Measurements from ENCODE around the gene RHOU. TPM values are rescaled to one million over a fixed set of nuclear protein-coding genes. Genes with fewer than 3 reads are reported as not detected.

The RHOU gene
- total RNA-seq, 3 donors from 2014 or later = 30.7 to 45.1 (median 39.3) TPM

DNA sequence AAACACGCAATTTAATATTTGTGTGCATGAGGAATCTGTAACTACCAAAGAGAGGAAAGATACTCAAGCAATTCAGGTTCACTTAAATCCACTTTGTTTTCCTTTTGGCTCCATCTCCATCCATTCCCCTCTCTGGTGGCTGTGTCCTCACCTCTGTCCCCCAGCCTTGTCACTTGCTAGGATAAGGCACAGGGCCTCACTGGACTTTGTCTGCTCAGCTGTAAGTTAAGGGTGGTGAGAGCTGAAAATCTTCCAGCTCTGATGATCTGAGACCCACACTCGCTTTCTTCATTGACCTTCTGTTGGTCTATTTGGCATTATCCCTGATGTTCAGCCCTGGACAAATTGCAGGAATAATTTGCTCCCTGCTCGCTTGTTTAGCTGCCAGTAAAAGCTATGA lies 56.5 kb downstream of the RHOU start:
- intact Hi-C loops (cut with DNase I, micrococcal nuclease) = no loop called here
- H3K4me1 ChIP-seq (ENCODE audit: low read depth) = no peaks in the 10 kb centered on the region
- DNase-seq (no peak), ATAC-seq (no peak)
- no peaks in the 10 kb centered on the region for H3K36me3 ChIP-seq (ENCODE audit: low read depth)
- H3K4me3 ChIP-seq = no peak overlapping the region
- no peaks in the 10 kb centered on the region for H3K9me3 ChIP-seq
- TF ChIP-seq, protein P1, sequence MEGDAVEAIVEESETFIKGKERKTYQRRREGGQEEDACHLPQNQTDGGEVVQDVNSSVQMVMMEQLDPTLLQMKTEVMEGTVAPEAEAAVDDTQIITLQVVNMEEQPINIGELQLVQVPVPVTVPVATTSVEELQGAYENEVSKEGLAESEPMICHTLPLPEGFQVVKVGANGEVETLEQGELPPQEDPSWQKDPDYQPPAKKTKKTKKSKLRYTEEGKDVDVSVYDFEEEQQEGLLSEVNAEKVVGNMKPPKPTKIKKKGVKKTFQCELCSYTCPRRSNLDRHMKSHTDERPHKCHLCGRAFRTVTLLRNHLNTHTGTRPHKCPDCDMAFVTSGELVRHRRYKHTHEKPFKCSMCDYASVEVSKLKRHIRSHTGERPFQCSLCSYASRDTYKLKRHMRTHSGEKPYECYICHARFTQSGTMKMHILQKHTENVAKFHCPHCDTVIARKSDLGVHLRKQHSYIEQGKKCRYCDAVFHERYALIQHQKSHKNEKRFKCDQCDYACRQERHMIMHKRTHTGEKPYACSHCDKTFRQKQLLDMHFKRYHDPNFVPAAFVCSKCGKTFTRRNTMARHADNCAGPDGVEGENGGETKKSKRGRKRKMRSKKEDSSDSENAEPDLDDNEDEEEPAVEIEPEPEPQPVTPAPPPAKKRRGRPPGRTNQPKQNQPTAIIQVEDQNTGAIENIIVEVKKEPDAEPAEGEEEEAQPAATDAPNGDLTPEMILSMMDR (IDR thresholded peaks at IDR 0.05) = no peak

DNA sequence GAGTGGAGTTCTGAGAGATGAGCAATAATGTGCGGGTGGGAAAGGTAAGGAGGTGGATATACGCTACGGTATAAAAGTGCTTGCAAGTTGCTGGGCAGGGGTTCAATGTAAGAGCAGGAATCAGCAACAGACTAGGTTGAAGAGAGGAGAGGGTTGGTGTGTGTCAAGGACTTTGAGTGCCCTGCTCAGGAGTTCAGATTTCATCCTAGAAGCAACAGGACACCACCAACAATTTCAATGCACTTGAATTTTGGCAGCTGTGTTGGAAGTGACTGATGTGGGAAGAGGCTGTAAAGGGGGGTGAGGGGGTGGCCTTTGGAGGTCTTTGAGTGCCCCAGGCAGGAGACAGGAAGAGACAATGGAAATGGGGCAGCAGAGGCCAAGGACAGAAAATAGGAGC lies 57.3 kb downstream of the RHOU start:
- no peak for ATAC-seq

DNA sequence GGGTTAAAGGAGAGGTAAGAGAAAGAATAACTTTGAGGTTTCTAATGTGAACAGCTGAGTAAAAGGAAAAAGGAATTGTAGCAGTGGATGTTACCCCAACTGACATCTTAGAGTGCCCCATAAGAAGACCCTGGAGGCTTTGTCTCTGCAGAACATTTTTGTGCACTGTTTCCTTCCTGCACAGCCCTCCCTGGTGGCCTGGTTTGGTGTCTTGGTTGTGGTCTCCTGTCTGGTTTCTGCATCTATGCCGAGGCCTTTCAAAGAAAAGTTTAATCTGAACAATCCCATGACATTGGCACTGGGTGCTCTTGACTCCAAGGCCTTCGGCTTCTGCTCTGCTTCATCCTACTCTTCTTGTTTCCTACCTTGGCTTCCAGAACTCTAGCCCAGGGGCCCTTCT lies 57.8 kb downstream of the RHOU start:
- Histone ChIP-seq H3K4me1 (ENCODE audit: low read depth) (no peaks in the 10 kb centered on the region), H3K9me3 (no peaks in the 10 kb centered on the region), H3K4me3 (no peak overlapping the region), H3K36me3 (ENCODE audit: low read depth) (no peaks in the 10 kb centered on the region)
- DNase-seq (no peak), ATAC-seq (no peak)
- intact Hi-C loops (cut with DNase I, micrococcal nuclease) = no loop called here
- TF ChIP-seq, protein P1 (IDR thresholded peaks at IDR 0.05) = no peak

More for the DNA sequence above, 57.3 kb downstream of the RHOU start:
- DNase-seq = no peak
- TF ChIP-seq, protein P1 (IDR thresholded peaks at IDR 0.05) = no peak
- intact Hi-C loops (cut with DNase I, micrococcal nuclease) = no loop called here
- H3K9me3 ChIP-seq = no peaks in the 10 kb centered on the region
- H3K4me1 ChIP-seq (ENCODE audit: low read depth) = no peaks in the 10 kb centered on the region
- no peak overlapping the region for H3K4me3 ChIP-seq
- no peaks in the 10 kb centered on the region for H3K36me3 ChIP-seq (ENCODE audit: low read depth)

DNA sequence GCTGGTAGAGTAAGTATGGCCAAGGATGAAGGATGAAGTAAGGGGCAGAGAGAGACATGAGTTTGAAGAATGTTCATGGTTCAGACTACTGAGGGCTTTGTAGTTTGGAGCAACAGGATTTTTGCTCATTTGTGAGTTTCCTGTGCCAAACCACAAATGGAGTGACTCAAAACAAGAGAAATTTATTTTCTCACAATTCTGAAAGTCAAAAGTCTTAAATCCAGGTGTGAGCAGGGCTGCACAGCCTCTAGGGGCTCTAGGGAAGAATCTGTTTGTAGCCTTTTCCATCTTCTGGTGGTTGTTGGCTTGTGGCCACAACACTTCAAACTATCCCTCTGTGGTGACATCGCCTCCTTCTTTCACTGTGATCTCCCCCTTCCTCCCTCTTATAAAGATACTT lies 58.9 kb downstream of the RHOU start:
- ATAC-seq (no peak), DNase-seq (no peak)
- TF ChIP-seq, protein P1 (IDR thresholded peaks at IDR 0.05) = no peak
- Histone ChIP-seq H3K9me3 (no peaks in the 10 kb centered on the region), H3K4me3 (no peak overlapping the region), H3K4me1 (ENCODE audit: low read depth) (no peaks in the 10 kb centered on the region), H3K36me3 (ENCODE audit: low read depth) (no peaks in the 10 kb centered on the region)
- intact Hi-C loops (cut with DNase I, micrococcal nuclease) = no loop called here

DNA sequence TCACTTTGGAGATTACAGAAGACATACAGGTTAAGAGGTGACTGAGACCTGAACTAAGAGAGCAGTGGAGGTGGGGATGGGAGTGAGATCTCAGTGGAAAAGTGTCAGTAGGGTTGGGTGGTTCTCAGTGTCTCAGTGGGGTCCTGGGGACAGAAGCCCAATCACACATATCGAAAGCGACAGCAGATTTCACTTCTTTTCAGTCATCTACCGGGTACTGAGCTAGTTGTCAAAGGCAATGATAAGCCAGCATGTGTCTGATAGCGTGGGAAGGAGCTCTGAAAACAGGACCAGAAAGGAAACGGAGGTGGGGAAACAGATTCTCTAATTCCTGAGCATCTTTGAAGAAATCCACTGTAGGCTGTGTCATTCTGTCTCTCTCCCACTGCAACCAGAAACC lies 59.5 kb downstream of the RHOU start:
- Histone ChIP-seq H3K9me3 (no peaks in the 10 kb centered on the region), H3K36me3 (ENCODE audit: low read depth) (no peaks in the 10 kb centered on the region), H3K4me3 (no peak overlapping the region), H3K4me1 (ENCODE audit: low read depth) (no peaks in the 10 kb centered on the region)
- TF ChIP-seq, protein P1 (IDR thresholded peaks at IDR 0.05) = no peak
- intact Hi-C loops (cut with DNase I, micrococcal nuclease) = no loop called here
- no peak for DNase-seq
- ATAC-seq = no peak

DNA sequence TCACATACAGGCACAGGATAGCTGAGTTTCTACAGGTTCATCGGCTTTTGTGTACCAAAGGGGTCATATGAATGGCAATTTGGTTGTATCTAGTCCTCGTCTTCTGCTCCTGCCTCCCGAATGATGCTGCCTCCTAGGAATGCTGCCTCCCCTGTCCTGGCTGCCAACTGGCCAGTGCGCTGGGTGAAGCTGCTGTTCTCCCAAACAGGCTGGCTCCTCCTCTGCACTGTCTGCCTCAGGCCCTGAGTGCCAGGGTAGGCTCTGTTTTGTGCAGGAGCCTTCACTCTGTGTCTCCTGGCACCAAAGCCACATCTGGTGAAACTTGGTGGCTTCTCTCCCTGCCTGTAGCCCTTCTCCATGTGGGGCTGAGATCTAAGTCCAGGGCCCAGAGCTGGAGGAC lies 60.3 kb downstream of the RHOU start:
- Histone ChIP-seq H3K36me3 (ENCODE audit: low read depth) (no peaks in the 10 kb centered on the region), H3K9me3 (no peaks in the 10 kb centered on the region), H3K4me3 (no peak overlapping the region), H3K4me1 (ENCODE audit: low read depth) (no peaks in the 10 kb centered on the region)
- TF ChIP-seq, protein P1 (IDR thresholded peaks at IDR 0.05) = no peak
- intact Hi-C loops (cut with DNase I, micrococcal nuclease) = no loop called here
- ATAC-seq (no peak), DNase-seq (no peak)
